NB4 (cell line): ENCODE results near the gene ZNF41.

Experiments used
- CTCF ChIP-seq: IDR thresholded peaks from one replicate; pipeline ENCODE4 v1.5.1; 2012; ENCODE audit warnings: low read depth, low read length
- MAX ChIP-seq: IDR thresholded peaks from 2 replicates; pipeline ENCODE4 v1.6.1; 2011; ENCODE audit warnings: low read depth, low read length
- MYC ChIP-seq: IDR thresholded peaks from 2 replicates; pipeline ENCODE4 v1.6.1; 2011; ENCODE audit warnings: low read depth, low read length
- POLR2A ChIP-seq: IDR thresholded peaks from 2 replicates; pipeline ENCODE4 v1.6.1; 2011; ENCODE audit warnings: mild to moderate bottlenecking; ENCODE audit not compliant: insufficient read length; ENCODE audit errors: extremely low read depth

- TF ChIP-seq CTCF (no peak), POLR2A (no peak), MAX (no peak), MYC (no peak)
Measured at GRCh38 chrX:47500554-47500953, 17.5 kb upstream of the ZNF41 start.
